T-cell (primary cell): ENCODE data around the gene HOXA7. TPM values are rescaled to one million over a fixed set of nuclear protein-coding genes. Genes with fewer than 3 reads are reported as not detected.

Source experiments
- total RNA-seq, 35 experiments: library from RNA in 6 of 35; stranded (reverse) in 6 of 35; fragments of 120-200 nt in 1 of 35; gene quantifications; one replicate each; pipeline versions ENCODE4 v1.2.1 to v1.2.4 and lab custom pipeline; 2013 to 2026

The HOXA7 gene
- total RNA-seq, 5 donors from 2014 or later (not counting 1 experiment from before 2014, with no cell fraction given), result 0.67 TPM; not detected in 4

Other genes with a start within 250 kb of the HOXA7 start
- under 1 TPM; 0.28 to 0.66 (median 0.54) TPM for gene HOXA1, start 60.7 kb downstream of the HOXA7 start, total RNA-seq
- not detected for gene HOXA2, start 54.0 kb downstream of the HOXA7 start, total RNA-seq
- gene HOXA4, start 25.9 kb downstream of the HOXA7 start, total RNA-seq, result under 1 TPM in 3 of 5 donors, not detected in 2; 0.25 to 0.38 (median 0.36) TPM
- under 1 TPM in 2 of 5 donors, not detected in 3; 0.18 to 0.32 TPM for gene HOXA5, start 13.0 kb downstream of the HOXA7 start, total RNA-seq
- under 1 TPM in 2 of 5 donors, not detected in 3; 0.50 to 0.65 TPM for gene HOXA6, start 8.9 kb downstream of the HOXA7 start, total RNA-seq
- 1 to 10 TPM in 1 of 5 donors, under 1 TPM in 1, not detected in 3; 0.79 to 1.4 TPM for gene HOXA3, start 4.1 kb downstream of the HOXA7 start, total RNA-seq
- gene HOXA9, start 8.9 kb upstream of the HOXA7 start, total RNA-seq, result under 1 TPM; 0.57 to 0.95 (median 0.79) TPM
- gene HOXA10, start 17.6 kb upstream of the HOXA7 start, total RNA-seq, result under 1 TPM in 3 of 5 donors, not detected in 2; 0.36 to 0.75 (median 0.51) TPM
- not detected for gene HOXA11, start 28.6 kb upstream of the HOXA7 start, total RNA-seq
- gene HOXA13, start 43.4 kb upstream of the HOXA7 start, total RNA-seq, result not detected
- under 1 TPM in 1 of 5 donors, not detected in 4; 0.16 TPM for gene EVX1, start 86.1 kb upstream of the HOXA7 start, total RNA-seq